GM18519 (cell line): Measurements from ENCODE around the gene RERE.
"Not testable (repeated sequence)": the region's sequence is repeated elsewhere in the genome, so short reads cannot be mapped to it uniquely, and the experiment has no call there.

Experiments used
- ATAC-seq: cut with Tn5 transposase; IDR thresholded peaks from one replicate; pipeline ENCODE4 v1.9.1; 2021; ENCODE audit warnings: mild to moderate bottlenecking, moderate library complexity; ENCODE audit not compliant: unreplicated experiment, low FRiP score

The RERE gene

DNA sequence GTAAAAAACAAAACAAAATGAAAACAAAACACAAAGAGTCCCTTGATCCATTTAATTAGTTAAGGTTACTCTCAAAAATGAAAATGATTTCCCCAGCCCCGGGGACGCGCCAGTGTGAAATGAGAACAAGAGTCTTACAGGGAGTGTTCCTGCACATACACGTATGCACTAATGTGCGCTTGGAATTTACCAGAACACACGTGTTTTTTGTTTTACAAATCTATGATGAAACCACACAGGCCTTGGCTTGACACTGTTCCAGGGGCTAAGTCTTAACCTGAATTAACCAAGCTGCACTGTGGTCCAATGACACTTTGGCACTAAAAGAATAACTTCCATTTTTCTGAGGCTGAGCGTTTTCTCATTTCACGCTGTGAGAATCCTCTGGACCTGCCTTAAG is 435.8 kb downstream of the RERE start:
- ATAC-seq = no peak

DNA sequence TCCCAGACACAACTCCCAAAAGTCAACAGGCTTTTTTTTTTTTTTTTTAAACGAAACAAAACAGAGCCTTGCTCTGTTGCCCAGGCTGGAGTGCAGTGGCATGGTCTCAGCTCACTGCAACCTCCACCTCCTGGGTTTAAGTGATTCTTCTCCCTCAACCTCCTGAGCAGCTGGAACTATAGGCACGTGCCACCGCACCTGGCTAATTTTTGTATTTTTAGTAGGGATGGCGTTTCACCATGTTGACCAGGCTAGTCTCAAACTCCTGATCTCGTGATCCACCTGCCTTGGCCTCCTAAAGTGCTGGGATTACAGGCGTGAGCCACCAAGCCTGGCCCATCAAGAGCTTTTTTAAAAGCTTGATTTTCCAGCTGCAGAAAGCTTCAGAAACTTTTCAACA is 437.1 kb downstream of the RERE start:
- ATAC-seq = not testable (repeated sequence)

DNA sequence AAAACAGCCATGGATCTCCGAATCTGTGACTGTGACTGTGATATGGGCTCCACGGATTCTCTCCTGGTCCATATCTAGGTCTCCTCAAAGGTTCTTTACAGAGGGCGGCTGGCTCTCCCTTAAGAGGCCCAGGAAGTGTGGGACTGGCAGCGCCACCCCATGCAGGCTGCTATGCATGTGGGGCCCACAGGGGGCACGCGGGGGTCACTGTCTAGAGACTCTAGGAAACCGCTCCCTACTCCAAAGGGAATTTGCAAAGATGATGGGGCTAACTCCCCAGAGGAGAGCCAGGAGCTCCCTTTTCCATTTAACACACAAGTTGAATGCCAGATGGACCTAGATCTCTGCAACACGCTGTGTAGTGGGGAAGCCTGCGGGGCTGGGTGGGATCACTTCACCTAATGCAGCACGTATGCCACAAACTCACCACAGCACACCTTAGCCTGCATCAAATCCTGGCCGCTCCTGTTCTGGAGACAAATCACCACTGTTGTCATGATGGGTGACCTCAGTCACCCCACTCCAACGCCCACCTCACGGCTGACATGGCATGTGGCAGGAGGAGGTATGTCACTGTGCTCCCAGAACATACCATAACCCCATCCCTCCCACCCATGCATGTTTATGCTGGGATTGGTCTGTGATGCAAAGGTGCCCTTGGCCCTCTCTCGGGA is 437.8 kb downstream of the RERE start:
- ATAC-seq = no peak

DNA sequence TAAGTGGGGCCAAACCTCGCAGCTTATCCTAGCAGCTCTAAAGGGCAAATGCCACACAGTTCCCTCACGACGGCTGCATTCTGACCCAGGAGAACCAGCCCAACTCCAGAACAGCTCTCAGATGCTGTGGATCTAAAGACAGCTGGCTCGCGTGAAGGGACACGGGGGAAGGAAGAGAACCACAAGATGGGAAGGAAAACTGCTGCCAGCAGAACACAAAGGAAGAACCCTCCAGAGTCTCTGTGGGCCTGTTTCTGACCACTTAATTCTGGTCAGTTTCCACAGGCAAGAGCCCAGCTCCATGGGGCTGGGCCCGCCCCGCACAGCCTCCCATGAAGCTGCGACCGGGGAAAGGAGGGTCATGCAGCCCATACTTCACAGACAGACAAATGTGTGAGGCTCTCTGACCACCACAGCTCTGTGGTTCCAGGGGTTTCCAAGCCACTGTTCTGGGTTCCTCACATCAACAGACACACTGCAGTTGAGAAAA is 438.4 kb downstream of the RERE start:
- ATAC-seq = no peak

DNA sequence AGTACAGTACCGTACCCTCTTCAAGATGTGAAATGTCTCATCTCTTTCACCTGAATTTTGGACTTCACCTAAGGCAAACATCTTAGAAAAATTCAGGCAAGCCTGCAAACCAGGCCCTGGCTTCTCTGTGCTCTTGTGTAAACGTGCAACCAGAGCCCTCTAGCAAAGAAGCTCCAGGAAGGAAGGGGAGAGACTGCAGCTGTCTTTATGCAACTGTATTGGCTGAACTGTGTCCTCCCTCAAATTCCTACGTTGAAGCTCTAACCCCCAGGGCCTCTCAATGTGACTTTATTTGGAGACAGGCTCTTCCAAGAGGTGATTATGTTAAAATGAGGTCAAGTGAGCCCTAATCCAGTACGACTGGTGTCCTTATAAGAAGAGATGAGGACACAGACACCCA is 439.3 kb downstream of the RERE start:
- ATAC-seq = no peak

DNA sequence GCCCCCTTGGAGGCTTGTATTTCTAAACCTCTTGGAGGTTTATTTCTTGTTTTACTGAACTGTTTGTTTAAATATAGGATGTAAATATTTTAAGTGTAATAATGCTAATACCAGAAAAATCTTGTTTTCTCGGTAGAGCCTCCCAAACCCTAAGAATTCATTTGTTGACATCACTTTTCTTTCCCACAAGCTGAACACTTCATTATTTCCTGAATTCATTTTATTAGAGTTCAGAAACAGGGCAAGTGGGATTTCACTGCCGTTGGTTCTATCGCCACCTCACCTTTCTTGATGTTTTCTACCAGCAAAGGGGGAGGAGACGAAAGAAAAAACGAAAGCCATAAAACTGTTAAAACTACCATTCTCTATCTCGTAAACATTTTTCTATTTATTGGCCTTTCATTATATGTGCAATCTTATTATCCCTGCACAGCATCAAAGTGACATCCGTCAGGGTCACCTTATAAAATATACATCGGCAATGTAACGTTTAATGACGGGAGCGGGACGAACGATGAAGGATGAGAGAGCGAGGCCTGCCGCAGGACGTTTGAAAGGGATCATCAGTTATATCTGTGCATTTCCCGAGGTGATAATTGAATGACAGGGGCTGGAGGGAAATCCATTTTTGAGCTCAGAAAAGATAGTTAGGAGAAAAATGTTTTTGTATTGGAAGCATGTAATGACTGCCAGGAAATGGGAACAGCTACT is 440.0 kb downstream of the RERE start:
- no peak for ATAC-seq

DNA sequence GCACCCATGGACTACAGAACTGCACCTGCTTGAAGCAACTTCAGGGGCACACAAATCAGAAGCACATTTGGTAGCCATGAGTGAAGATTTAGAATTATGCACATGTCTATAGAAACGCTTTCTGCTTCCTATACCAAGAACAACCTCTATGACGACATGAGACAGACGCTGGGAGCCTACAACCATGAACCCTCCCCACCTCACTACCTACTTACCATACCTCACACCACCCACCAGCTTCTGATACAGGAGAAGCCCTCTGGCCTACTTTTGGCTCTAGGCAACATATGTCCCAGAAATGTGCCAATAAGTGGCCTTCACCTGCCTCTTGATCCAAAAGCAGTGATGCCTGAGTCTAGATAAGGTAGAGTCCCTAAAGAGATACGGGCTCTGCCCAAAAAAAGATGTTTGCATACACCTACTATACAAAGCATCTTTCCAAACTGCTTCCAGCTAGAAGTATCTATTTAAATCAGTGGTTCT is 441.0 kb downstream of the RERE start:
- no peak for ATAC-seq

DNA sequence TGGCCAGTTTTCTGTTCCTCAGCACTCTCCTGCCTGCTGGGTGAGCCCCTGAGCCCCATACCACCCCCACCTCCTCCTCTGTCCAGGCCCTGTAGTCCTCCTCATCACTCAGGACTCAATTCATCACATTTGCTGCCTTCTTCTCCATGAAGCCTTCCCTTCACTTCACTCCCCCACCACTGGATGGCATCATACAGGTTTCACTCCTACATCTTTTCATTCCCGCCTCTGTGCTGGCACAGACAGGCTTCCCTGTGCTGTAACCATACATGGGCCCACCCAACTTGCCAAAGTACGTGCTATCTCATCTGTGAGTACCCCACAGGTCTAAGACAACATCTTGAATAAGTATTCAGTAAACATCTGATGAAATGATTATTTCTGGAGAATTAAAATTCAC is 442.6 kb downstream of the RERE start:
- ATAC-seq = no peak

DNA sequence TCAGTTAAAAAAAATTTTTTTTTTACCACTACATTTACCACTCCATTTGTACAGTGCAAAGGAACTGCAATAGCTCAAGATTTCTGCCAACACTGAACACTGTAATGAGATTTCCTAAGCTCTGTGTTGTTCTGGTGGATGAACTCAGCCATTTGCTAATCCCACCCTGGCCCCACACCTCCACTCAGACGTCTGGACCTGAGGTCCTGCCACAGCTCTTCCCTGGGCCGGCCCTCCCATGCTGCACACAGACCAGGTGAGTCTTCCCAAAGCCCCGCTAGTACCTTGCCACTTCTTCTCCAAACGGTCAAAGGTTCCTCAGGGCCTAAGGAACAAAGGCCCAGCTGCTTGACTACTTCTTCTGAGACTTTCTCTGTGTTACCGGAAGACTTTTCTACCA is 443.1 kb downstream of the RERE start:
- no peak for ATAC-seq

DNA sequence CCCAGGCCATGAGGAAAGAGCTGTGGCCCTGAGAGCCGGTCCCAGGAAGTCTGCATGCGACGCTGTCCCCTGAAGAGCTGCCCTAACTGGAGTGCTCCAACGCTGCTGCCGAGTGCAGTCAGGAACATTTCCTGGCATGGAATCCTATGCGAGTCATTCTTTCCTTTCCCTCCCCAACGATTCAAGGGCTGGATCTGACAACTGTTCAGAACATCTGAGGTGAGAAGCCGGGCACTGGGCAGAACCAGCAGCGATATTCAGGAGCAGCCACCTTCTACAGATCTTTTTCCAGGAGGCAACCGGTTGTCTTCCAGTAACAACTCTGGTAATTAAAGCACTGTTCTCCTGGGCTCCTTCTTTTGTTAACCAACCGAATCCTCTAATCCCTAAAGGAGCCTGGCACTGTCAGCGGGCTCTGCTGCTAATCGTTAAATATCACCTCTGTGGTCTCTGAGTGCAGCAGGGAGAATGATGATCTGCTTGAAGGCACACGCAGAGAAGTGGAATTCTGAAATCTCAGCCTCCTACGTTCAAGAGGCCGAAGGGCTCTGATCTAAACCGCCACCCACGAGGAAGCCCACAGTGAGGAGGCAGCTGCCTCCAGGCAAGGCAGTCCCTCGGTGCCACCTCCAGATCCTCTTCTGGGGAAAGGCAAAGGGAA is 443.7 kb downstream of the RERE start:
- ATAC-seq = no peak

DNA sequence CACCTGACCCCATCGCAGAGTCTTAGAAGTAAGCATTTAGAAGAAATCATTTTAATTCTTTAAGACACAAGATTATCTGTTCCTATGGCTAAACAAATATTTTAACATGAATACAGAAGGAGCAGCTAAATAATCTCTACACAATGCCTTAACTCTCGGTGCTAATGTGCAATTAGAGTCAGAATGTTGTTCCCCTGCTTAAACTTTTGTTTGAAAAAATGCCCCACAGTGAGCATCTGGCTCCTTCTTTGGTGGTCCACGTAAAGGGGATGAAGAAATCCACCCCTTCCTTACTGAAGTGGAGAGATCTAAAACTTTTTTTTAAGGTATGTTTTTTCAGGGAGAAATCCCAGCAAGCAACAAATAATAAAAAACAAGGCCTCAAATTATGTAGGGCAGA is 444.3 kb downstream of the RERE start:
- no peak for ATAC-seq

DNA sequence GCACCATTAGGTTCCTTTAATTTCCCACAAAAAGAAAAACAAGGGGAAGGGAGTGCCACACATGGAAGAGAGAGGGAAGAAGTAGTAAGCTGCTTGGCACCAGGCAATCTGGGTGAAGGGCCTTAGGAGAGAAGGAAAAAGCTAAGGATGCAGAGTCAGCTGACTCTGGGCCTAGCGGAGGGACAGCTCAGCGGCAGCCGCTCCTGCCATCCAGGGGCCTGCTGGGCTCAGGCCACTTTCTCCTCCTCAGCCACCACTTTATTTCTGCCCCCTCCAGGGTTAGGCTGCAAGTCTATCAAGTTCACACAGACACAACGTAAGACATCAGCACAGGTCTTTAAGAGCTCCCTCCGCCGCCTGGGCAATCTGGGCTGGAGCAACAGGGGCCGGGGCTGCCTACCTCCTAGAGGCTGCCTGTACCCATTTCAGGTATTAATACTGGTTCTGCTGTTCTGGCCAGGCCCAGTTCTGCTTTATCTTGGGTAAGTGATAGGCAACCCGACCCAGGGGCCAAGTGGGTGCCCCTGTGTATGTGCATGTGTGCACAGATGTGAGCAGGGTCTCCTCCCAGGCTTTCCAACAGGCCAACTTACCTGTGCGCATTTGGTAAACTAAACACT is 446.0 kb downstream of the RERE start:
- ATAC-seq = no peak

DNA sequence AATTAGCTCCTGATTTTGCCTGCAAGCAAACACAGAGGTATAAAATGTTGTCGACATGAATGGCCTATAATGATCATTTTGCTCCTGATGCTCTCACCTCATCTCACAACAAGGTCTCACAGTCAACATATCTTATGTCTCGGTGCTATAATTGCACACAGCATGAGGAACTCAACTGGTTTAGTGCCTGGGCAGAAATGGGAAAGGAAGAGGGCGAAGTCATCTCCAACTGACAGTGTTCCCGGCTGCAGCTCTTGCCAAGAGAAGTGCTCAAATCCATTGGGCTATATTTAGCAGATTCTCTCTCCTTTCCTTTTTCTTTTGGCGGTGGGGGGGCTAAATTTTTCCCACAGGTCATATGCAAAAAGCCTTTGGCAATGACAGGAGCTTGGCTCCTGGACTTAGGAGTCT is 446.5 kb downstream of the RERE start:
- ATAC-seq = no peak

DNA sequence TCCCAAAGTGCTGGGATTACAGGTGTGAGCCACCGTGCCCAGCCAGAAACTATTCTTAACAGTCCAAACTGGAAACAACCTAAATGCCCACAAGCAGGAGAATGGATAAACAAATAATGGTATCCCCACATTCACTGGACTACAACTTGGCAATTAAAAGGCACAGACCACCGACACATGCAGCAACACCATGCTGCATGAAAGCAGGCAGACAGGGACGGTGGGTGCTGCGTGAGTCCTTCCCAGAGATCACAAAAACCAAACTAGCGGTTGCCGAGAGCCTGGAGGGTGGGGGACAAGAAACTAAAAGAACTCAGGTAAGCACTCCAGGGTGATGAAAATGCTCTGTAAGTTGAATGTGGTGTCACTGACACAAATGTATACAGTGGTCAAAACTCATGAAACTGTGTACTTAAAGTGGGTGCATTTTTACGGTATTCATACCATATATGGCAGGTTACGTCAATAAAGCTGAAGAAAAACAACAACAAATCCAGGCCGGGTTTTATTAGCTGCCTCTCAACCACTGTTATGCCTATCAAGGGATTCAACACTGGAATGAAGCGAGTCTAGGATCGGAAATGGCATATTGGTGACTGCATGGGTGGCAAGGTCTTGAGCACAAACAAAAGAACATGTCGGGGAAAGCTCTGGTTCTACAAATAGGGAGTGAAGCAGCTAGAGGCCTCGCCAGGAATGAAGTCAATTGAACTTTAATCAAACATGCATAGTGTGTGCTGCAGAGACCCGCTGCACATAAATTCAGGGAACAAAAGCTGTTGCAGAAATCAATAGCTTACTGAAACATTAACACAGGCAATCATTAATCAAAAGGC is 447.2 kb downstream of the RERE start:
- no peak for ATAC-seq

DNA sequence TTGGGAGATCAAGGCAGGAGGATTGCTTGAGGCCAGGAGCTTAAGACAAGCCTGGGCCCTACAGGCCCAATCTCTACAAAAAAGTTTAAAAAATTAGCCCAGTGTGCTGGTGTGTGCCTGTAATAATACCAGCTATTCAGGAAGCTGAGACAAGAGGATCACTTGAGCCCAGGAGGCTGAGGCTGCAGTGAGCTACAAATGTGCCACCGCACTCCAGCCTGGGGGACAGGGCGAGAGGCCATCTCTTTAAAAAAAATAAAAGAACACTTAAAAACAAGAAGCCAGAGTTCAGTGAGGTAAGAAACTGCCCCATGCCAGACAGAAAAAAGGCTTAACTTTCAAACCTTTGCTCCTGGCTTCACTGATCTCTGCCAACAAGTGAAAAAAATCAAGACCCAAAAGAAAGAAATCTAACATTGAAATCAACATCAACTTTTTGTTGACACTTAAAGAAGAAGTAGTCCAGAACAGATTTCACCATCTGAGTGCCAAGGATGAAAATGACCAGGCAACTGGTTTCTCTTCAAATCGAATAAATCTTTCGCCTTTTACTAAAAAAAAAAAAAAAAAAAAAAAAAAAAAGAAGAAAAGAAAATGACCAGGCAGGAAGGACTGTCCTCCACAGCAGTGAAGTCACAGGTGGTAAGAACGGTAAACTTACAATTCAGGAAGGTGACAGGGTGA is 448.3 kb downstream of the RERE start:
- ATAC-seq = no peak

DNA sequence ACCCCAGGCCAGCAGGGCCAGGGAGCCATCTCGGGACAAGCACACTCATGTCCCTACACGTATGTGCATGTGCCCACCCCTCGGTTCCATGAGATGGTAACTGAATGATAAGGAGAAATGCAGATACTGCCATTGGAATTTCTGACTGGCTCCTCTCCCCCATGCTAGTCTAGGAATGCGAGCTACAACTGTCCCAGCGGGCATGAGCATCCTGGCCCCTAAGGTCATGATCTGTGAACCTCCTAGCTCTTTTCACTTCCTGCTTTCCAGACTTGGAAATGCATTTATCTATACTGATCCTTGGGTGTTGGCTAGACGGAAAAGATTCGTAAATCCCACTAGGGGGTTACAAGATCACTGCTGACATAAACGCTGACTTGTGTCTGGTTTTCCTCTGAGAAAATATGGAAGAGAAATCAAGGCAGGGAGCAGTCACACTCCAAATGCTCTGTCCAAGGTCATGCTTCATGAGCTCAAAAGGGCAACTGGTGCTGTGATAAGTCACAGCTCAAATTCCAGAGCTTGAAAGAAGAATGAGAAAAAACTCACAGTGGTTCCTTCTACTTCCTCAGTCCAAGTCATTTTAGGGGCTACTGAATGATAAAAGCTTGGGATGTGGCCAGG is 449.8 kb downstream of the RERE start:
- no peak for ATAC-seq

DNA sequence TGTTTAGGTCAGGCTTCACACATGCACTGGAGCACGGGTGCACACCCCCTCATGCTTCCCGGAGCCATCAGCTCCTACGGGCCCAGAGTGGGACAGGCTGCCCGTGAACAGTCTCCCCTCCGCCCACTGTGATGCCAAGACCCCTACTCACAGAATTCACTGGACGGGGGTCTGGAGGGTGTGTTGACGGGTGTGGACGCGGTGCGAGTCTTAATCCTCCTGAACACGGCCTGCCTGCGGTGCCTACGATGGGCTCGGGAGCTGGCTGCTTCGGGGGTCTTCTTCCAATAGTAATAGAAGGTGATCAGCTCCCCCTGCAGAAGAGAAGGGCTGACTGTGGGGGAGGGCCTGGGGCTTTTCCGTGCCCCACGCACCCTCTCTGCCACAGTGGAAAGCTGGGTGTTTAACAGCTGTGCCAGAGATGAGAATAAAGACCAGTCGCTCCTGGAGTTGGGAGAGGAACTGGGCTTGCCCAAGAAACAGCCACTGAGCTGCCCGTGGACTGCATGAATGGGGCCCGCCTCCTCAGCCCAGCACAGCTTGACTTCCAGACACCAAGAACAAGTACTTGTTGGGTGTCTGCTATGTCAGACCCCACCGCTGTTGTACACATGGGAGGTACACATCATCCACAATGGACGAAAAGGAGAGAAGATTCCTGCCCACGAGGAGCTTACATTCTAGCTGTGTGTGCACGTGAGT is 451.6 kb downstream of the RERE start:
- no peak for ATAC-seq

DNA sequence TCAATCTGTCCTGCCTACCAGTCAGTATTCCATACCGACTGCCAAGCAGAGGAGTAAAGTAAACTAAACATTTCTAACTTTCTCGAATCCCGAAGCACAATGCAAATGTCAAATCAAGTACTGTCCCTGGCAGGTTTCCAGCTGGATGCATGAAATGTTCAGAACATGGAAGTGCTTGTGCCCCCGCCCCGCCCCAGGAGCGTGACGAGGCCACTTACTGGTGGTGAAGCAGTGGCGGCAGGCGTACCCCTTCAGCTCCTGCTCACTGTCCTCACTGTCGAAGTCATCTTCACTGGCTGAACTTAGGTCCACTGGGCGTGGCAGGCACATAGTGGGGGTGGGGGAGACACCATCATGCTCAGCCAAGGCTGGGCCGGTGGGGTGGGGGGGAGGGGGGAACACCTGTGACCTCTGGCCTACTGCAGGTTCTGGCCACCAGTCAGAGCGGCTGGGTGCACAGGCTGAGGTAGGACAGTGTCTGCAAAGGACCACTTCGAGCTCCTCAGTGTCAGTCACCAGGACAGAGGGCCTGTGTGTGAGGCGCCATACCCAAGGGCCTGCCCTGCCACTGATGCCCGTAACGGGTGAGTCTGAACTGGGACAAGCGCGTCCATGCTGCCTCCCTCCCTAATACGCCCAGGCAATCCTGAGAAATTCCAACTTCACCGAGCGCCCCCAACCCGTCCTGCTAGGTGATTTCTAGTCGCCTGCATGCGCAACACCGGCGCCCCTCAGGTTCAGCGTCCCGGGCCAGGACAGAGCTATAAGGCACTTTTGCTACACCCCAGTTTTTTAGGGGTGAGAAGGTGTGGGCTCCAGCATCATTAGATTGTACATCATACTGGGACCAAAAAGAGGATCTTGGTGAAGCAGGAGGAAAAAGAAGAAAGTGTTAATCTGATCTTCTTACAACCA is 452.7 kb downstream of the RERE start:
- no peak for ATAC-seq
